Mammary epithelial cell (primary cell): ENCODE data around the gene SASH3.

Source experiments
- CTCF ChIP-seq, 2 donors: IDR thresholded peaks in 1 of 2; conservative IDR thresholded peaks in 1 of 2; 2 replicates each; pipeline ENCODE4 v1.5.1; 2011 to 2012; ENCODE audit warnings: inconsistent platforms in 2 of 2, low read length in 2 of 2, mild to moderate bottlenecking in 2 of 2, control low read depth in 1 of 2, low read depth in 1 of 2; ENCODE audit not compliant: insufficient read depth in 1 of 2; ENCODE audit errors: extremely low read depth in 1 of 2
- EZH2 ChIP-seq: IDR thresholded peaks from 2 replicates; pipeline ENCODE4 v1.6.1; 2012; ENCODE audit warnings: low read length, inconsistent platforms, borderline replicate concordance

DNA sequence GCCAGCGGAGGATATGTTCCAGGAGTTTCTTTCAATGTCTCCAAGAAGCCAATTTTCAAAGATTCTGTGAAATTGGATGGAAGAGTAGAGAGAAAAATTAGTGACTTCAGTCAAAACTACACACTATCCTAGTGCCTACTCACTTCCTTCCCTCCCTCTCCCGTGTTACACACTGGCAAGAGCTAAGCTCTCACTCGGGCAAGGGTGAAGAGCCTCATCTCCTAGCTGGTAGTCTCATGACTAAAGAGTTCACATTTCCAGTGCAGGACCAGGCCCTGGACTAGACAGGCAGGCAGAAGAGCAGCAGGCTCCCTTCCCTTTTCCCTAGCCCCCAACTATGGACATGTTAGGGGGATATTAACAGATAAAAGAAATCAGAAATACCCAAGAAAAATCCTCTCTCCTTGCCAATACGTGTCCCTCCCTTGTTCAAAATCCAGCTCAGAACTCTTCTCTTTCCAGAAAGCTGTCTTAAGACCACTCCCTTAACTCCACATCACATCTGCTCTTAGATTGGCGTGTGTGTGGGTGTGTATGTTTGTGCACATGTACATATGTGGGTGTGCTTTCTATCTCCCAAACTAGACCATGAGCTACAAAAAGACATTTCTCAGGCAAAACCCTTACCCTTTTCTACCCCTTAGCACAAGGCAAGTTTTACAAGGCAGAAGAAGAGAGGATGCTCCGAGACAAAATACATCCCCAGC lies 34.1 kb downstream of the SASH3 start:
- TF ChIP-seq EZH2 (no peak), CTCF (conservative IDR thresholded peaks at IDR 0.05 in 1 of 2, IDR thresholded peaks at IDR 0.05 in 1 of 2; ENCODE audit: extremely low read depth in 1 of 2, insufficient read depth in 1 of 2, low read depth in 1 of 2, low read length in 2 of 2) (no peak)
